Measurements from ENCODE around the gene IZUMO1.
A peak's percentile ranks its signal among the peaks of the same experiment; 100 is the strongest.
"Not testable (repeated sequence)": the region's sequence is repeated elsewhere in the genome, so short reads cannot be mapped to it uniquely, and the experiment has no call there.

Gene IZUMO1

GRCh38 chr19:48718106-48718505 lies 28.6 kb downstream of the IZUMO1 start:
- H3K4me3 Mint-ChIP-seq, H3K27me3 Mint-ChIP-seq: not testable (repeated sequence)

DNA sequence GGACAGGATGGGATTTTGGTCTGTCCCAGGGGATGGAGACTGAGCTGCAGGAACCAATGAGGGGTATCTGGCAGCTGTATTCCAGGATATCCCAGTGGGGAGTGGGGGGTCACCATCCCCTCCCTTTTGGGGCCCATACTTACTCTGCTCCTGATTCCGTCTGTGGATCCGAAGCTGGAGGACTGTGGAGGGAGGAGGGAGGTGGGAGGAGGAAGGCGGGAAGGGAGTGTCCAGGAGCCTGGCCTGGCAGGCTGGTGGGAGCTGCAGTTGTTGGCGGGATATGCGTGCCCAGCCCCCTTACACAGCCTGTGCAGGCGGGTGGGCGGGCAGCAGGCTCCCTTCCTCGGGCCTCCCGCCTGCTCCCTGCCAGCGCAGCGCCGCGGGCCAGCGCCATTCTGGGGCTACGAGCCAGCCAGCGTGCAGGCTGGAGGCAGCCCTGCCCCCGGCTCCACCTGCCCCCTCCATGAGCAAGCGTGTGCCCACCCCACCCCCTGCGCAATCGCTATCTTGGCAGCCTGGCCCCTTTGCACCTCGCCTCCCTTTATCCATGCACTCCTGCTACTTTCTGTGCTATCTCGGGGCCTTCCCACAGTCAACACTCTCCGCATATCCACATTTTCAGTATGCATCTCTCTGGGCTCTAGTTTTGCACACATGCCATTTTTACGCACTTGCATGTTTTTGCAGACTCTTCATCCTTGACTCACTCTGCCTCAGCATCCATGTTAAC lies 30.0 kb downstream of the IZUMO1 start:
- no peaks in the 10 kb centered on the region for H3K27me3 Mint-ChIP-seq
- H3K4me3 Mint-ChIP-seq, result no peak overlapping the region
- DNase-seq (ENCODE audit: low spot score in 2 of 2) (no peak), ATAC-seq (ENCODE audit: low read depth) (no peak)
- H3K36me3 Mint-ChIP-seq, result no peaks in the 10 kb centered on the region
- H3K27ac Mint-ChIP-seq, result no peak overlapping the region
- no peaks in the 10 kb centered on the region for H3K9me3 Mint-ChIP-seq
- H3K4me1 Mint-ChIP-seq, result peaks cover 18% of the 10 kb centered on the region

More at GRCh38 chr19:48718106-48718505, 28.6 kb downstream of the IZUMO1 start:
- ATAC-seq (ENCODE audit: low read depth); DNase-seq (ENCODE audit: low spot score in 2 of 2); H3K27ac Mint-ChIP-seq; H3K36me3 Mint-ChIP-seq; H3K9me3 Mint-ChIP-seq: not testable (repeated sequence)
- peaks cover 17% of the 10 kb centered on the region for H3K4me1 Mint-ChIP-seq

DNA sequence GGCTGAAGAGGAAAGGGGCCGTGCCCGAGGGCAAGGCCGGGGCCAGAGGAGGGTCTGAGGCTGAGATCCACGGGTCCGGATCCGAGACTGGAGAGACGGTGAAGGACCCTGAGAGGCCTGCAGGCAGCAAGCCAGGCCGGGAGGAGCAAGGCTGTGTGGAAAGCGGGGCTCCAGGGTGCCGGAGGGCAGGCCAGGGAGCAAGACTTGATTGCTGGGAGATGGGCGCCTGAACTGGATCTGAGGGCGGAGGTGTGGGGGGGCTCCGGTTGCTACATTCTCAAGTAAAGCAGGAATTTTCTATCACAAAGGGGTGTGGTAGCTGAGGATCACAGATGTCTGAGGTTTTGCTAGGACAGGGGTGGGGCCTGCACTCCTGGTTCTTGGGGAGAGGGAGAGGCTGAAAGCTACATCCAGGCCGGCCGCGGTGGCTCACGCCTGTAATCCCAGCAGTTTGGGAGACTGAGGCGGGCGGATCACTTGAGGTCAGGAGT lies 31.0 kb downstream of the IZUMO1 start:
- no peak for DNase-seq (ENCODE audit: low spot score in 2 of 2)
- ATAC-seq (ENCODE audit: low read depth), result no peak
- Mint-ChIP-seq H3K36me3 (no peaks in the 10 kb centered on the region), H3K27me3 (no peaks in the 10 kb centered on the region), H3K27ac (no peak overlapping the region), H3K9me3 (no peaks in the 10 kb centered on the region), H3K4me1 (peaks cover 14% of the 10 kb centered on the region), H3K4me3 (peak overlapping the region; percentile 11)

DNA sequence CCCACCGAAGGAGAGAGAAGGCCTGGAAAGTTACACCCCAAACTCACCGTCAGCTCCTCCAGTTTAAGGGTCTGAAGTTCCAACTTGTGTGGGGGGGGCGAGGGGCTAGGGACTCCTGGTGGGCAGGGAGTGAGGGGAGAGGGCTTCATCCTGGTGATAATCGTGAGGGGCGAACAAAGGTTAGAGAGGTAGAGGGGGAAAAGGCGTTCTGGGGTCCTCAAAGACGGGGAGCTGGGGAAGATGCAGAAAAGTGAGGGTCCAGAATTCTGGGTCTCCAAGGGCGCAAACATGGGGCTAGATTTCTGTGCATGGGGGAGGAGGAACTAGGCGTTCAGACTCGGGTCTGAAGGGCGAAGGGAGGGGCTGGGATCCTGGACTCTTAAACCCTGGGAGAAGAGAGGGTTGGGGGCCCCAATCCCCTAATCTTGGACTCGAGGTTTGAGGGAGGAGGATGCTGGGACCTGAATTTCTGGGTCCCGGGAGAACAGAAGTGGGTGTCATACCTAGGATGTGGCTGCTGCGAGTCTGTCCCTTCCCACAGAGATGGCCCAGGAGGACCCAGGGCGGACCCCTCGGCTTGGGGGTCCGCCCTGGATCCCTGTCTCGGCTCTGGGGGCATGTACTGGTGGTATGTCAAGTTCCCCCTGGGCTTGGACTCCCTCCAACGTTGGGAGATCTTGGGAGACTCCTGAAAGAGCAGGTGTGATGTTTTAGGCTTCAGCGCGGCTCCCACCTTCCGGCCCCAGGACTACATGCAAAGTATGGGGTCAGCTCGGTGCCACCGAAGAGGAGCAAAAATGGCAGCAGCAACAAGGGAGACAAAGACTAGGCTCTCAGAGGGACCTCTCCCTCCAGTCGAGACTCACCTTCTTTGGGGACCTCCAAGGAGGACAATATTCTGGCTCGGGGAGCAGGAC lies 31.7 kb downstream of the IZUMO1 start:
- Mint-ChIP-seq H3K9me3 (no peaks in the 10 kb centered on the region), H3K4me3 (peak overlapping the region; percentile 83), H3K27ac (peak overlapping the region; percentile 75), H3K27me3 (no peaks in the 10 kb centered on the region), H3K36me3 (no peaks in the 10 kb centered on the region), H3K4me1 (peaks cover 14% of the 10 kb centered on the region)
- ATAC-seq (ENCODE audit: low read depth) (no peak), DNase-seq (ENCODE audit: low spot score in 2 of 2) (no peak)

DNA sequence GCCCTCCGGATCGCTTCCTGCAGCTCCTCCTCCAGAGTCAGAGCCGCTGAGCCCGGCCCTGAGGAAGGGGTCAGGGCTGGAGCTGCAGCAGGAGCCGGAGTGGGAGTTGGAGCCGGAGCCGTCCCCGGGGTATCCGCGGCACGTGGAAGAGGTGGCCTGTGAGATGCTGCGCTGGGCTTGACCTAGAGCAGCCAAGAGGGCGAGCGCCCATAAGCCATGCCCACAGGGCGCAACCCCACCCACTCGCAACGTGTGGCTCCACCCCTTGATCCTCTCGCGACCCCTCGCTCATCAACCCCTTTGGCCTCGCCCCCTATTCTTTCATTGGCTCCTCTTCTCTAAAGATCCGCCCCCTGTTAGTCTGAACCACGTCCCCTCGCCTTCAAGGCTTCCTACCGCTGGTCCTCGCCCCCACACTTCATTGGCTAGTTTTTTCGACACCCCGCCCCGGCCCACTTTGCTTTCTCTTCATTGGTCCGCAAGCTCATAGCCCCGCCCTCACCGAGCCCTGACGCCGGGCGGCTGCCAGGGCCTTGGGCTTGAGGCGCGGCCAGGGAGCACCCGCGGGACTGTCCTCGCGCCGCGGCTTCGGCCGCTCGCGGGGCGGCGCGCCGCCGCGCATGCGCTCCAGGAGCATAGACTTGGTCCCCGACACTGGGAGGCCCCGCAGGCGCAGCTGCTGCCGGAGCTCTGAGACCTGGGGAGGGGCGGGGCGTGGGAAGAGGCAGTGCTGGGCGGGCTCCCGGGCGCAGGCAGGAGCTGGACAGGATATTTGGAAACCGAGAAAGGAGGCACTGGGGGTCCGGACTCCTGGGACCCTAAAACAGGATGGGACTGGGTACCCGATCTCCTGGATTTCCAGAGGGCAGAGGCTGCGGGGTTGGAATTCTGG lies 32.6 kb downstream of the IZUMO1 start:
- ATAC-seq (ENCODE audit: low read depth), result peak; percentile 90
- DNase-seq (ENCODE audit: low spot score in 2 of 2), result peak; percentile 94
- Mint-ChIP-seq H3K36me3 (no peaks in the 10 kb centered on the region), H3K27me3 (no peaks in the 10 kb centered on the region), H3K4me3 (peak overlapping the region; percentile 83), H3K27ac (peak overlapping the region; percentile 75), H3K9me3 (no peaks in the 10 kb centered on the region), H3K4me1 (peaks cover 14% of the 10 kb centered on the region)

DNA sequence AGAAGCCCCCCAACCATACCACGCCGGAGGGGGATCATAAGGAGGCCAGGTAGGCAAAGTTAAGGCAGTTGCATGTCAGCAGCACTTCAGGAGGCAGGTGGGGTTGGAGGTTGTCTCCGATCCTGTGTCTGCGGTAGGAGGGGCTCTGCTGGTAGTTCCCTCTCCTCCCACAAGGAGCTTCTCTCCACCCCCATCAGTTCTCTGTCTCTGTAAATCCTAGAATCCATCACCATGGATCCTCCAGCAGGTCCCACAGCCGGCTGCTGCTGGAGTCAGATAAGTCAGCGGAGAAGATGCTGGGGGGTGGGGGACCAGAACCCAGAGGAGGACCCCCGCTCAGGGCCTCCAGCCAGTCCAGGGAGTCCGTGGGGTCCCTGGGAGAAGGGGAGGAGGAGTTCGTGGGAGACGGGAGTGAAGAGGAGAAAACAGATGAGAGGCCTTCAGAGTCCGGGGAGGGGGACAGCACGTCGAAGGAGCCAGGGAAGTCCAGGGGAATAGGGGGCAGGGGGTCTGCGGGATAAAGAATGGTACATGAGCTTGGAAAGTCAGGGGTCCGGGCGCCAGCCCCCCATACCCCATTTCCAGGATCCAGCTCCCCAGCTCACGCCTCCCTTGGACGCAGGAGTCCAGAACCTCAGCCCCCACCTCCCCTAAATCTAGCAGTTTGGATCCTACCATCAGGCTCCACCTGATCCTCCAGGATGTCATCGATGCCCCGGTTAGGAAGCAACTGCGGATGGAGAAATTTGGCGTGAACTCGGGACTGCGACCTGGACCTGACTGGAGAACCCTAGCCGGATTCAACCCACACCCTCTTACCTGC lies 33.5 kb downstream of the IZUMO1 start:
- Mint-ChIP-seq H3K9me3 (peaks cover 2% of the 10 kb centered on the region), H3K36me3 (peaks cover 2% of the 10 kb centered on the region), H3K4me3 (peak overlapping the region; percentile 83), H3K27me3 (no peaks in the 10 kb centered on the region), H3K4me1 (peaks cover 17% of the 10 kb centered on the region), H3K27ac (no peak overlapping the region)
- DNase-seq (ENCODE audit: low spot score in 2 of 2), result no peak
- ATAC-seq (ENCODE audit: low read depth), result no peak

GRCh38 chr19:48711106-48711662 lies 35.5 kb downstream of the IZUMO1 start:
- Mint-ChIP-seq H3K9me3 (peaks cover 4% of the 10 kb centered on the region), H3K4me1 (peaks cover 17% of the 10 kb centered on the region), H3K27ac (no peak overlapping the region), H3K27me3 (no peaks in the 10 kb centered on the region), H3K36me3 (peaks cover 9% of the 10 kb centered on the region), H3K4me3 (no peak overlapping the region)
- ATAC-seq (ENCODE audit: low read depth) (no peak), DNase-seq (ENCODE audit: low spot score in 2 of 2) (no peak)

DNA sequence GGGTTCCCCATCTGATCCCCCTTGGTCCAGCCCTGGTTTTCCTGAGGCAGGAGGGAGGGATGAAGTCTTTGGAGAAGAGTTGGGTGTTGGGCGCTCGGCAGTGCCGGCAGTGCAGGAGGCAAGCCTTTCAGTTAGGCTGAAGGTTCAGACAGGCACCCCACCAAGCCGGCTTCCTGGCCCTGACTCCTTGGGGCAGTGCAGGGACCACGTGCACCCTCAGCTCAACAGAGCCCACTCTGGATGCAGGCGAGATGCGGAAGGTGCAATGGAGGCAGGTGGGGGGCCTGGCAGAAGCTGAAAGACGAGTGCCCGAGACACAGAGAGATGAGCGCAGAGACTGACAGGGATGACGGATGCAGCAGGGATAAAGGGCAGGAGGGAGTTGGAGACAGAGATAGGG lies 38.2 kb downstream of the IZUMO1 start:
- DNase-seq (ENCODE audit: low spot score in 2 of 2), result no peak
- H3K27me3 Mint-ChIP-seq, result no peaks in the 10 kb centered on the region

DNA sequence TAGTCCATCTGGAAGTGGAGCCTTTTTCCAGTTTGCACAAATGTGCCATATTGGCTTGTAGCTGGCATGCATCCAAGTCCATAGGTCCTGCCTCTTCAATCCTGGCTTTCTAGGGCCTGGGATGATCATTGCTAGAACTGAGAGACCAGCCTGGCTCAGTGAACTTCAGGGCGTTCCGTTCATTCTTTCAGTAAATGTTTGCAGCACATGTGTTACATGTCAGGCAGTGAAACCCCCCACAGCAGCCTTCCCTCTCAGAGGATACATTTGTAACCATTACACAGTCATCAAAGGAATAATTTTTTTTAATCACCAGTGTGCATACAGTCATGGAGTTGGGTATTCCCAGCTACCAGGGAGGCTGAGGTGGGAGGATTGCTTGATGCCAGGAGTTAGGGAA lies 41.3 kb downstream of the IZUMO1 start:
- Mint-ChIP-seq H3K4me1 (peaks cover 9% of the 10 kb centered on the region), H3K4me3 (no peak overlapping the region), H3K27me3 (no peaks in the 10 kb centered on the region), H3K27ac (no peak overlapping the region), H3K9me3 (peaks cover 4% of the 10 kb centered on the region), H3K36me3 (peaks cover 20% of the 10 kb centered on the region)
- DNase-seq (ENCODE audit: low spot score in 2 of 2), result no peak
- ATAC-seq (ENCODE audit: low read depth), result no peak

More for the DNA sequence above, 38.2 kb downstream of the IZUMO1 start:
- Mint-ChIP-seq H3K4me1 (peaks cover 7% of the 10 kb centered on the region), H3K36me3 (peaks cover 13% of the 10 kb centered on the region), H3K4me3 (no peak overlapping the region), H3K9me3 (peaks cover 4% of the 10 kb centered on the region), H3K27ac (no peak overlapping the region)
- ATAC-seq (ENCODE audit: low read depth), result no peak

- Mint-ChIP-seq H3K9me3 (peaks cover 2% of the 10 kb centered on the region), H3K27me3 (peaks cover 4% of the 10 kb centered on the region), H3K27ac (no peak overlapping the region), H3K36me3 (peaks cover 18% of the 10 kb centered on the region), H3K4me3 (no peak overlapping the region), H3K4me1 (peaks cover 5% of the 10 kb centered on the region)
- ATAC-seq (ENCODE audit: low read depth), result no peak
- no peak for DNase-seq (ENCODE audit: low spot score in 2 of 2)
Measured at GRCh38 chr19:48703316-48703715, 43.4 kb downstream of the IZUMO1 start.

DNA sequence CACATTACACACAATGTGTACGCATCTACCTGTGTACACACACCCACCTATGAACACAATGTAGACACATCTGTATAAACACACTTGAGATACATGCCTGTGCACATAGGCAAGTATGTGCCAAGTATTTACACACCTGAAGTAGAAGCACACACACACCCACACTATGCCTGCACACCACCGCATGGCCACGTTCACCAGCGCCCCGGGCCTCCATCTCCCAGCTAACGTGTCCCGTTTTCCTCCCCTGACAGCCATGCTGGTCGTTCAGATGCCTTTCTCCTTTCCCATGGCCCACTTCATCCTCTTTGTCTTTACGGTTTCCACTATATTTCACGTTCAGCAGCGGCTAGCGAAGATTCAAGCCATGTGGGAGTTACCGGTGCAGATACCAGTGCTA lies 44.0 kb downstream of the IZUMO1 start:
- Mint-ChIP-seq H3K4me1 (peaks cover 5% of the 10 kb centered on the region), H3K9me3 (peaks cover 2% of the 10 kb centered on the region), H3K27ac (no peak overlapping the region), H3K36me3 (peaks cover 18% of the 10 kb centered on the region), H3K27me3 (peaks cover 5% of the 10 kb centered on the region), H3K4me3 (no peak overlapping the region)
- ATAC-seq (ENCODE audit: low read depth) (no peak), DNase-seq (ENCODE audit: low spot score in 2 of 2) (no peak)

DNA sequence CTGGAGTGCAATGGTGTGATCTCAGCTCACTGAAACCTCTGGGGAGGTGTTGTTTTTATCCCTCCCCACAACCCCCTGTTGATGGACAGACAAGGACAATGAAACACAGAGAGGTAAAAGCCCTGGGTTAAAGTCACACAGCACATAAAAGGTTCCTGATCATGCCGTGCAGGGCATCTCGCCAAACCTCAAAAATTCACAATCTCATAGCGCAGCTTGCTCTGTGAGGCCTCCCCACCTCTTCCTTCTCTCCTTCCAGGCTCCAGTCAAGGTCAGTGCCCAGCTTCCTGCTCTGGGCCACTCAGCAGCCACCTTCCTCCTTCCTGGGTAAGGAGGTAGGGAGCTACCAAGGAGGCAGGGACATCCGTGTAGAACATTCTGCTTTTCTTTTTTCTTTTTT lies 48.7 kb downstream of the IZUMO1 start:
- H3K4me1 Mint-ChIP-seq, result peaks cover 13% of the 10 kb centered on the region
- DNase-seq (ENCODE audit: low spot score in 2 of 2), result no peak
- H3K36me3 Mint-ChIP-seq, result peaks cover 8% of the 10 kb centered on the region
- no peaks in the 10 kb centered on the region for H3K9me3 Mint-ChIP-seq
- H3K27me3 Mint-ChIP-seq, result peaks cover 12% of the 10 kb centered on the region
- H3K4me3 Mint-ChIP-seq, result no peak overlapping the region
- no peak overlapping the region for H3K27ac Mint-ChIP-seq
- ATAC-seq (ENCODE audit: low read depth), result no peak

Measured in memory B cell (primary cell).